ENCODE results near the gene RPL22. TPM values are rescaled to one million over a fixed set of nuclear protein-coding genes. Genes with fewer than 3 reads are reported as not detected.

RPL22 gene
- total and polyA plus RNA-seq, 2 of the 13 experiments (the other 11 are each of a cell fraction or from before 2014, with no cell fraction given), result 214 to 545 TPM

DNA sequence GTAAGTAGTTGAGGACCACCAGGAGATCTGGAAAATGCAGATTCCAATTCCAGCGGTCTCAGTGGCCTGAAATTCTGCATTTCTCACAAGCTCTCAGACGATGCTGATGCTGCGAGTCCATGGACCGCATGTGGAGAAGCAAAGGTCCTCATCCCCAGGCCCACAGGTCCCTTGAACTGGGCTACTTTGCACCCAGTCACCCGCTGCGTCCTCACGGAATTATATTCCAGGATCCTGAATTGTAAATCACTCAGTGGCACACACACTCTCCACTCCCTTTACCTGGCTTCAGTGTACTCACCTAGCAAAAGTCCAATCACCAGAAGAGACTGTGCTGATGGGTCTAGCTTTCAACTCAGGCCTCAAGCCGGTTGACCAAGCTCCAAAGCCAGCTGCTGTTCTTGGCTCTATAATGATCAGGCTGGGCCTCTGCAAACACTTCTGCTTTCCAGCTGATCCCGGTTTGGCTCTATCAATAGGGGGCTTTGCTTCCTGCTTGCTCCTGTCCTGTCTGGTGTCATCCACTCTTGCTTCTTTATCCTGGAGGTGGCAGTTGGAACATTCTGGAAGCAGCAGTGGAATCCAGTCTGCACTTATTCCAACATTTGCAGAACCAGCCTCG is 904 bp upstream of the RPL22 start:
- ATAC-seq (no peak), FAIRE-seq (no peak), DNase-seq (ENCODE audit: low spot score) (no peak)
- WGBS (ENCODE audit: low lambda C conversion rate), result 83% methylated on average over 7 of the region's 10 CpGs
- ChIA-PET CTCF (ENCODE audit: low intra/inter-chr PET ratio, low total read pairs) (no interaction called here), POLR2A (interaction anchor here (0.8 to 2.6 kb wide), 2 partner anchors 15 to 17 kb away, joined by 3 to 6 read pairs; no protein-coding TSS in a partner anchor)
- H3K4me3 ChIP-seq (replicated peaks in 1 of 3; ENCODE audit: insufficient read depth in 1 of 3, low read depth in 2 of 3, low read length in 3 of 3), result peak overlapping the region; percentile 93 to 97 (median 94)
- peak overlapping the region; percentile 99 for H3K9ac ChIP-seq (ENCODE audit: insufficient read depth, low read depth, low read length)
- peaks cover 4 to 19% of the 10 kb centered on the region in 2 experiments for H3K36me3 ChIP-seq (replicated peaks in 1 of 2; ENCODE audit: control insufficient read depth in 1 of 2, insufficient read depth in 2 of 2, low read length in 2 of 2)
- peak overlapping the region; percentile 82 for H3K27ac ChIP-seq (ENCODE audit: extremely low read length, insufficient read depth, low read length)
- in situ Hi-C loops (cut with HindIII; ENCODE audit: extremely low pct_ligation_motif_present, low pct_unique_long_range_greater_than_20kb) (no loop called here), intact Hi-C loops (cut with micrococcal nuclease; ENCODE audit: unreplicated experiment) (loop anchor here (10.0 kb wide), 1 partner anchor 615 kb away; no protein-coding TSS in a partner anchor)
- TF ChIP-seq ZNF274 (CRISPR knock-in tag; IDR thresholded peaks at IDR 0.05) (no peak), TOPORS (CRISPR knock-in tag; IDR thresholded peaks at IDR 0.05) (no peak), KDM1A (CRISPR knock-in tag; IDR thresholded peaks at IDR 0.05) (0 out of 2 replicates have a peak, but pooled peaks have one; percentile 7), ZNF746 (CRISPR knock-in tag; IDR thresholded peaks at IDR 0.05) (no peak), CBX5 (CRISPR knock-in tag; IDR thresholded peaks at IDR 0.05; ENCODE audit: borderline replicate concordance) (0 out of 2 replicates have a peak, but pooled peaks have one; percentile 8), NFKB2 (CRISPR knock-in tag; IDR thresholded peaks at IDR 0.05; ENCODE audit: borderline replicate concordance) (no peak), ZNF557 (CRISPR knock-in tag; IDR thresholded peaks at IDR 0.05) (no peak), ZNF615 (CRISPR knock-in tag; IDR thresholded peaks at IDR 0.05; ENCODE audit: borderline replicate concordance) (0 out of 2 replicates have a peak, but pooled peaks have one; percentile 20), ZBTB4 (CRISPR knock-in tag; IDR thresholded peaks at IDR 0.05; ENCODE audit: borderline replicate concordance) (peak; percentile 27; the same call in 1 of the 2 replicates), XBP1 (CRISPR knock-in tag; IDR thresholded peaks at IDR 0.05) (no peak), ZBTB38 (CRISPR knock-in tag; IDR thresholded peaks at IDR 0.05) (peak; percentile 91), CHD2 (IDR thresholded peaks at IDR 0.05; ENCODE audit: low read depth, low read length) (no peak), REPIN1 (CRISPR knock-in tag; IDR thresholded peaks at IDR 0.05; ENCODE audit: borderline replicate concordance, low read depth) (0 out of 2 replicates have a peak, but pooled peaks have one; percentile 1), ZNF510 (CRISPR knock-in tag; IDR thresholded peaks at IDR 0.05; ENCODE audit: low read depth) (no peak), SMAD9 (CRISPR knock-in tag; IDR thresholded peaks at IDR 0.05) (peak; percentile 2; the same call in 1 of the 2 replicates)
- TF ChIP-seq, protein P1, sequence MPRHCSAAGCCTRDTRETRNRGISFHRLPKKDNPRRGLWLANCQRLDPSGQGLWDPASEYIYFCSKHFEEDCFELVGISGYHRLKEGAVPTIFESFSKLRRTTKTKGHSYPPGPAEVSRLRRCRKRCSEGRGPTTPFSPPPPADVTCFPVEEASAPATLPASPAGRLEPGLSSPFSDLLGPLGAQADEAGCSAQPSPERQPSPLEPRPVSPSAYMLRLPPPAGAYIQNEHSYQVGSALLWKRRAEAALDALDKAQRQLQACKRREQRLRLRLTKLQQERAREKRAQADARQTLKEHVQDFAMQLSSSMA (CRISPR knock-in tag; IDR thresholded peaks at IDR 0.05), result no peak
- H3K79me2 ChIP-seq (ENCODE audit: insufficient read depth, low read length), result peaks cover 39% of the 10 kb centered on the region
- no peaks in the 10 kb centered on the region for H3K9me3 ChIP-seq (ENCODE audit: low read length)
- peak overlapping the region; percentile 90 for H3K4me2 ChIP-seq (ENCODE audit: low read depth, low read length)
- H4K20me1 ChIP-seq (ENCODE audit: insufficient read depth, low read length), result peaks cover 18% of the 10 kb centered on the region
- BruUV-seq (replicated peaks), result no TSS peak
- H3K27me3 ChIP-seq (ENCODE audit: control insufficient read depth in 1 of 2, insufficient read depth in 2 of 2, low read length in 2 of 2), result no peaks in the 10 kb centered on the region
- peak overlapping the region; percentile 66 for H2AFZ ChIP-seq (ENCODE audit: low read length)
- peaks cover 46% of the 10 kb centered on the region for H3K4me1 ChIP-seq (ENCODE audit: insufficient read depth, low read length)
